ENCODE measurements around the gene PLPP2. TPM values are rescaled to one million over a fixed set of nuclear protein-coding genes. Genes with fewer than 3 reads are reported as not detected.

PLPP2 gene
- total RNA-seq, 5 donors from 2014 or later (not counting 1 experiment from before 2014, with no cell fraction given): 0.23 to 2.3 (median 1.1) TPM

GRCh38 chr19:281156-281853, 9.9 kb downstream of the PLPP2 start:
- CTCF ChIA-PET: no interaction called here
- H3K27ac ChIP-seq (ENCODE audit: low read length): no peak overlapping the region
- no peak overlapping the region for H3K4me3 ChIP-seq (ENCODE audit: control insufficient read depth in 1 of 2, extremely low read depth in 1 of 2, low read length in 1 of 2)
- no peaks in the 10 kb centered on the region for H3K36me3 ChIP-seq (ENCODE audit: control insufficient read depth in 2 of 2, extremely low read depth in 1 of 2, insufficient read depth in 1 of 2, low read length in 1 of 2)
- H3K9me3 Mint-ChIP-seq: no peaks in the 10 kb centered on the region
- no peaks in the 10 kb centered on the region for H3K4me1 Mint-ChIP-seq
- peaks cover 0 to 57% of the 10 kb centered on the region in 2 experiments for H3K27me3 ChIP-seq (replicated peaks in 1 of 2; ENCODE audit: control insufficient read depth in 2 of 2, extremely low read depth in 1 of 2, insufficient read depth in 2 of 2, low read length in 1 of 2)
- POLR2A ChIA-PET: no interaction called here
- H3K27me3 Mint-ChIP-seq: peaks cover 16 to 26% of the 10 kb centered on the region in 2 donors
- ATAC-seq (replicated peaks in 1 of 4): no peak
- no peaks in the 10 kb centered on the region for H3K36me3 Mint-ChIP-seq
- no peak for DNase-seq
- WGBS (ENCODE audit: insufficient coverage): 86% methylated on average over 15 of the region's 16 CpGs
- no peak overlapping the region for H3K4me3 Mint-ChIP-seq
- H3K4me1 ChIP-seq (ENCODE audit: control insufficient read depth in 1 of 2, extremely low read depth in 1 of 2, insufficient read depth in 2 of 2, low read length in 2 of 2): no peaks in the 10 kb centered on the region
- H3K27ac Mint-ChIP-seq: no peak overlapping the region
- no peaks in the 10 kb centered on the region for H3K9me3 ChIP-seq

- no peak overlapping the region for H3K4me3 ChIP-seq (ENCODE audit: control insufficient read depth in 1 of 2, extremely low read depth in 1 of 2, low read length in 1 of 2)
- no peak overlapping the region for H3K27ac Mint-ChIP-seq
- 78% methylated on average over 12 of the region's 12 CpGs for WGBS (ENCODE audit: insufficient coverage)
- POLR2A ChIA-PET: no interaction called here
- DNase-seq (no peak), ATAC-seq (replicated peaks in 1 of 4) (no peak)
- peaks cover 0 to 63% of the 10 kb centered on the region in 2 experiments for H3K27me3 ChIP-seq (replicated peaks in 1 of 2; ENCODE audit: control insufficient read depth in 2 of 2, extremely low read depth in 1 of 2, insufficient read depth in 2 of 2, low read length in 1 of 2)
- CTCF ChIA-PET: no interaction called here
- H3K4me1 Mint-ChIP-seq: no peaks in the 10 kb centered on the region
- no peaks in the 10 kb centered on the region for H3K36me3 ChIP-seq (ENCODE audit: control insufficient read depth in 2 of 2, extremely low read depth in 1 of 2, insufficient read depth in 1 of 2, low read length in 1 of 2)
- H3K4me1 ChIP-seq (ENCODE audit: control insufficient read depth in 1 of 2, extremely low read depth in 1 of 2, insufficient read depth in 2 of 2, low read length in 2 of 2): no peaks in the 10 kb centered on the region
- no peak overlapping the region for H3K4me3 Mint-ChIP-seq
- H3K9me3 Mint-ChIP-seq: no peaks in the 10 kb centered on the region
- no peaks in the 10 kb centered on the region for H3K9me3 ChIP-seq
- H3K27me3 Mint-ChIP-seq: peaks cover 23 to 32% of the 10 kb centered on the region in 2 donors
- no peak overlapping the region for H3K27ac ChIP-seq (ENCODE audit: low read length)
- no peaks in the 10 kb centered on the region for H3K36me3 Mint-ChIP-seq
These were observed 10.6 kb downstream of the PLPP2 start for GRCh38 chr19:280541-281009.

- Mint-ChIP-seq H3K9me3 (no peaks in the 10 kb centered on the region), H3K4me1 (no peaks in the 10 kb centered on the region), H3K36me3 (no peaks in the 10 kb centered on the region), H3K4me3 (no peak overlapping the region), H3K27me3 (peaks cover 31 to 41% of the 10 kb centered on the region in 2 donors), H3K27ac (no peak overlapping the region)
- peaks cover 0 to 65% of the 10 kb centered on the region in 2 experiments for H3K27me3 ChIP-seq (replicated peaks in 1 of 2; ENCODE audit: control insufficient read depth in 2 of 2, extremely low read depth in 1 of 2, insufficient read depth in 2 of 2, low read length in 1 of 2)
- ATAC-seq (replicated peaks in 1 of 4) (no peak), DNase-seq (no peak)
- POLR2A ChIA-PET: no interaction called here
- CTCF ChIA-PET: no interaction called here
- no peak overlapping the region for H3K4me3 ChIP-seq (ENCODE audit: control insufficient read depth in 1 of 2, extremely low read depth in 1 of 2, low read length in 1 of 2)
- WGBS (ENCODE audit: insufficient coverage): 84% methylated on average over 6 of the region's 10 CpGs
- no peaks in the 10 kb centered on the region for H3K36me3 ChIP-seq (ENCODE audit: control insufficient read depth in 2 of 2, extremely low read depth in 1 of 2, insufficient read depth in 1 of 2, low read length in 1 of 2)
- H3K27ac ChIP-seq (ENCODE audit: low read length): no peak overlapping the region
- no peaks in the 10 kb centered on the region for H3K9me3 ChIP-seq
- no peaks in the 10 kb centered on the region for H3K4me1 ChIP-seq (ENCODE audit: control insufficient read depth in 1 of 2, extremely low read depth in 1 of 2, insufficient read depth in 2 of 2, low read length in 2 of 2)
These were observed 11.5 kb downstream of the PLPP2 start for GRCh38 chr19:279656-280055.

- H3K36me3 ChIP-seq (ENCODE audit: control insufficient read depth in 2 of 2, extremely low read depth in 1 of 2, insufficient read depth in 1 of 2, low read length in 1 of 2): no peaks in the 10 kb centered on the region
- 78% methylated on average over 7 of the region's 8 CpGs for WGBS (ENCODE audit: insufficient coverage)
- no peak overlapping the region for H3K27ac Mint-ChIP-seq
- no peak overlapping the region for H3K4me3 Mint-ChIP-seq
- DNase-seq (no peak), ATAC-seq (replicated peaks in 1 of 4) (no peak)
- H3K4me3 ChIP-seq (ENCODE audit: control insufficient read depth in 1 of 2, extremely low read depth in 1 of 2, low read length in 1 of 2): no peak overlapping the region
- H3K27ac ChIP-seq (ENCODE audit: low read length): no peak overlapping the region
- ChIA-PET CTCF (no interaction called here), POLR2A (no interaction called here)
- H3K9me3 ChIP-seq: no peaks in the 10 kb centered on the region
- H3K9me3 Mint-ChIP-seq: no peaks in the 10 kb centered on the region
- H3K27me3 Mint-ChIP-seq: peaks cover 31 to 41% of the 10 kb centered on the region in 2 donors
- H3K27me3 ChIP-seq (replicated peaks in 1 of 2; ENCODE audit: control insufficient read depth in 2 of 2, extremely low read depth in 1 of 2, insufficient read depth in 2 of 2, low read length in 1 of 2): peaks cover 0 to 64% of the 10 kb centered on the region in 2 experiments
- H3K4me1 Mint-ChIP-seq: no peaks in the 10 kb centered on the region
- H3K36me3 Mint-ChIP-seq: no peaks in the 10 kb centered on the region
- H3K4me1 ChIP-seq (ENCODE audit: control insufficient read depth in 1 of 2, extremely low read depth in 1 of 2, insufficient read depth in 2 of 2, low read length in 2 of 2): no peaks in the 10 kb centered on the region
These were observed 12.0 kb downstream of the PLPP2 start for GRCh38 chr19:279231-279630.

- ChIA-PET CTCF (no interaction called here), POLR2A (no interaction called here)
- peaks cover 32 to 41% of the 10 kb centered on the region in 2 donors for H3K27me3 Mint-ChIP-seq
- no peak for DNase-seq
- Histone ChIP-seq H3K9me3 (no peaks in the 10 kb centered on the region), H3K4me3 (ENCODE audit: control insufficient read depth in 1 of 2, extremely low read depth in 1 of 2, low read length in 1 of 2) (no peak overlapping the region), H3K27me3 (replicated peaks in 1 of 2; ENCODE audit: control insufficient read depth in 2 of 2, extremely low read depth in 1 of 2, insufficient read depth in 2 of 2, low read length in 1 of 2) (peaks cover 0 to 60% of the 10 kb centered on the region in 2 experiments), H3K27ac (ENCODE audit: low read length) (no peak overlapping the region), H3K4me1 (ENCODE audit: control insufficient read depth in 1 of 2, extremely low read depth in 1 of 2, insufficient read depth in 2 of 2, low read length in 2 of 2) (no peaks in the 10 kb centered on the region), H3K36me3 (ENCODE audit: control insufficient read depth in 2 of 2, extremely low read depth in 1 of 2, insufficient read depth in 1 of 2, low read length in 1 of 2) (no peaks in the 10 kb centered on the region)
- no peaks in the 10 kb centered on the region for H3K4me1 Mint-ChIP-seq
- 41% methylated on average over 20 of the region's 21 CpGs for WGBS (ENCODE audit: insufficient coverage)
- H3K36me3 Mint-ChIP-seq: no peaks in the 10 kb centered on the region
- H3K27ac Mint-ChIP-seq: no peak overlapping the region
- ATAC-seq (replicated peaks in 1 of 4): no peak
- H3K9me3 Mint-ChIP-seq: no peaks in the 10 kb centered on the region
- no peak overlapping the region for H3K4me3 Mint-ChIP-seq
These were observed 13.5 kb downstream of the PLPP2 start for GRCh38 chr19:277581-278165.

- Histone ChIP-seq H3K4me1 (ENCODE audit: control insufficient read depth in 1 of 2, extremely low read depth in 1 of 2, insufficient read depth in 2 of 2, low read length in 2 of 2) (no peaks in the 10 kb centered on the region), H3K4me3 (ENCODE audit: control insufficient read depth in 1 of 2, extremely low read depth in 1 of 2, low read length in 1 of 2) (no peak overlapping the region), H3K27me3 (replicated peaks in 1 of 2; ENCODE audit: control insufficient read depth in 2 of 2, extremely low read depth in 1 of 2, insufficient read depth in 2 of 2, low read length in 1 of 2) (peaks cover 0 to 59% of the 10 kb centered on the region in 2 experiments), H3K36me3 (ENCODE audit: control insufficient read depth in 2 of 2, extremely low read depth in 1 of 2, insufficient read depth in 1 of 2, low read length in 1 of 2) (no peaks in the 10 kb centered on the region), H3K27ac (ENCODE audit: low read length) (no peak overlapping the region), H3K9me3 (no peaks in the 10 kb centered on the region)
- no peak overlapping the region for H3K27ac Mint-ChIP-seq
- CTCF ChIA-PET: no interaction called here
- WGBS (ENCODE audit: insufficient coverage): 72% methylated on average over 7 of the region's 7 CpGs
- H3K4me1 Mint-ChIP-seq: no peaks in the 10 kb centered on the region
- H3K36me3 Mint-ChIP-seq: no peaks in the 10 kb centered on the region
- no peaks in the 10 kb centered on the region for H3K9me3 Mint-ChIP-seq
- ATAC-seq (replicated peaks in 1 of 4) (no peak), DNase-seq (no peak)
- POLR2A ChIA-PET: no interaction called here
- peaks cover 34 to 41% of the 10 kb centered on the region in 2 donors for H3K27me3 Mint-ChIP-seq
- no peak overlapping the region for H3K4me3 Mint-ChIP-seq
These were observed 14.1 kb downstream of the PLPP2 start for GRCh38 chr19:277131-277530.
